IPS-15b (cell line): ENCODE data around the gene C4orf33.

Experiments used
- H3K27me3 ChIP-seq: one replicate; pipeline ENCODE4 v1.6.1; 2013; ENCODE audit warnings: low read length; ENCODE audit not compliant: control insufficient read depth, insufficient read depth
- H3K36me3 ChIP-seq: one replicate; pipeline ENCODE4 v1.6.1; 2013; ENCODE audit warnings: low read length; ENCODE audit not compliant: control insufficient read depth, insufficient read depth
- H3K4me1 ChIP-seq: one replicate; pipeline ENCODE4 v1.6.1; 2013; ENCODE audit warnings: mild to moderate bottlenecking, low read length; ENCODE audit not compliant: control insufficient read depth, insufficient read depth
- H3K4me3 ChIP-seq: one replicate; pipeline ENCODE4 v1.5.1; 2013; ENCODE audit warnings: low read depth, low read length
- H3K9ac ChIP-seq: one replicate; pipeline ENCODE4 v1.6.1; 2013; ENCODE audit warnings: low read depth, mild to moderate bottlenecking, low read length
- H3K9me3 ChIP-seq: one replicate; pipeline ENCODE4 v1.6.1; 2013; ENCODE audit warnings: mild to moderate bottlenecking, low read length; ENCODE audit not compliant: control insufficient read depth, insufficient read depth

Gene C4orf33

GRCh38 chr4:129136433-129136832, 40.5 kb downstream of the C4orf33 start:
- Histone ChIP-seq H3K4me1 (no peaks in the 10 kb centered on the region), H3K9ac (no peak overlapping the region), H3K27me3 (no peaks in the 10 kb centered on the region), H3K36me3 (no peaks in the 10 kb centered on the region), H3K4me3 (no peak overlapping the region), H3K9me3 (no peaks in the 10 kb centered on the region)

DNA sequence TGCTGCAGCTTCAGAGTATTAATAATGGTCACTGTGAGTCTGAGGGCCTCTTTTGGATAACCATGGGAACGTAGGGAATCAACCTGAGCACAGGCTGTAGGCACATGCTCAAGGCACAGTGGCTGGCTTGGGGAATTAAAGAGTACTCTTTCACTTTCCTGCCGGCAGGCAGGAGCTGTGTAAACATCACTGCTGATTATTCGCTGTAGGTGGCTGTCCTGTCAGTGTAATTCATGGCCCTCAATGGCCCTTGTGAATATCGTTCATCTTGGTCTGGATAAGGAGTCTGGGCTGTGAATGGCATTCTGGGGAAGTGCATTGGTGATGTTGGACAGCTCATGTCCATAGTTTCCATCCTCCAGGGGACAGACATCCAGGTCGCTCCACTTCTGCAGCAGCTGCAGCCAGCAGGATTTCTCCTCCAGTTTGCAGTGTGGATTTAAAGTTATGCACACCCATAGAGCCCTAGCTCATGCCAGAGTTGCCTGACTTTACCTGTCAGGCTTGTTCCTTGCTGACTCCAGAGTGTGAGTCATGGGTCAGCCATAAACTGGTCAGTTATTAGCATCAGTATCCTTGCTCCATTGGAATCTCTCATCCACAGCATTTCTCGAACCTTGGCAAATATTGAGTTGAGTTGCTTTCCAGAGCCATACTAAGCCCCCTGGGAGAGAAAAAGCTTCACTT, 43.0 kb downstream of the C4orf33 start:
- H3K4me3 ChIP-seq: no peak overlapping the region

DNA sequence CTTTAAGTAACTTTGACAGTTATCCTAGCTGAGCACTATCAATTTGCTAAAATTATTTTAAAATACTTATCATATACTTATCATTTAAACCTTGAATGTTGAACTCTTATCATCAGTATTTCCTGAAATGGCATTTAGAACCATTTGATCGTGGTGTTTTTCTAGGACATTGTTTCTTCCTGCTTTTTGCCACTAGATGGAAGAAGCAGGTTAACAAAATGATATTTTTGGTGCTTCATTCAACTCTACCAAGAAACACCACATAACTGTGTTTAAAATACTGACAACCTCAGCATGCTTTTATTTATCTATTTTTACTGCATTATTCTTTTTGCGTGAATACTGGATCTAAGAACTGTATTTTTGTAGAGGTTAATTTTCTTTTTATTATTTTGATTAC, 44.6 kb downstream of the C4orf33 start:
- Histone ChIP-seq H3K9me3 (no peaks in the 10 kb centered on the region), H3K9ac (no peak overlapping the region), H3K36me3 (no peaks in the 10 kb centered on the region), H3K4me1 (peaks cover 3% of the 10 kb centered on the region), H3K27me3 (no peaks in the 10 kb centered on the region), H3K4me3 (no peak overlapping the region)

More for the DNA sequence above, 43.0 kb downstream of the C4orf33 start:
- H3K9ac ChIP-seq: no peak overlapping the region
- no peaks in the 10 kb centered on the region for H3K36me3 ChIP-seq
- peaks cover 3% of the 10 kb centered on the region for H3K4me1 ChIP-seq
- H3K9me3 ChIP-seq: no peaks in the 10 kb centered on the region
- H3K27me3 ChIP-seq: no peaks in the 10 kb centered on the region

DNA sequence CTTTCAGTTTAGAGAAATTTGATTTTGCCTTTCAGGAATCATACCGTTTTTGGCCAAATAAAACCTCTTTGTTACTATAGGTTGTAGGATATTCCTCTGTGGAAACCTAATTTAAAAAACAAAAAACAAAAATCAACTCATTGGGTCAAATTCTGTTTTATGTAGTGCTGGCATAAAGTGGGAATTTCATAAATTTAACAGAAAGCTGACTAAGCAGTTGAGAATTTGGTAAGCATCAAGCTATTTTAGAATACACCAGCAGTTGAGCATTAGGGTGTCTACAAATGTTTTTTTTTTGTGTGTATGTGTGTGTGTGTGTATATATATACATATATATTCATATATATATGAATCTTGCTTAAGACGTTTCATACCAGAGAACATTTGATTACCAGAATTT, 47.4 kb downstream of the C4orf33 start:
- H3K4me3 ChIP-seq: no peak overlapping the region
- H3K36me3 ChIP-seq: no peaks in the 10 kb centered on the region
- peaks cover 3% of the 10 kb centered on the region for H3K4me1 ChIP-seq
- no peaks in the 10 kb centered on the region for H3K27me3 ChIP-seq
- H3K9me3 ChIP-seq: no peaks in the 10 kb centered on the region
- H3K9ac ChIP-seq: no peak overlapping the region

DNA sequence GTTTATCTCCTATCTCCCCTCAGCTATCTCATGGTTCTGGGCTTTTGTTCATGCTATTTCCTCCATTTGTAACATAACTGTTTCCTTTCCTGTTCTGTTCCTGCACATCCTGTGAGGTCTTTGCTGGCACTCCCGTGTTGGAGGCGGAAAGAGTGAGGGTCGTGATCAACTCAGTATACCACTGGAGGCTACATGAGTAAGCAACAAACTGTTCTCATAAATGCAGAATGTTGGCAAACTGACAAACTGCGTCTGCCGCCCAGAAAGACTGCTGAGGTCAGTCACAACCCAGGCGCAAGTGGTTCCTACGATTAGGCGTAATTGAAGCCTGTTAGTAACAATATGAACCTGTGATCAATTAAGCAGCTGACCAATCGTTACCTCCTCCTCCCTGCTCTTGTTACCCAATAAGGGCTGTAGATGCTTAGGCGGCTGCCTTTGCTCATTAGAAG, 48.8 kb downstream of the C4orf33 start:
- Histone ChIP-seq H3K27me3 (no peaks in the 10 kb centered on the region), H3K4me1 (peaks cover 3% of the 10 kb centered on the region), H3K36me3 (no peaks in the 10 kb centered on the region), H3K4me3 (no peak overlapping the region), H3K9ac (no peak overlapping the region), H3K9me3 (no peaks in the 10 kb centered on the region)

DNA sequence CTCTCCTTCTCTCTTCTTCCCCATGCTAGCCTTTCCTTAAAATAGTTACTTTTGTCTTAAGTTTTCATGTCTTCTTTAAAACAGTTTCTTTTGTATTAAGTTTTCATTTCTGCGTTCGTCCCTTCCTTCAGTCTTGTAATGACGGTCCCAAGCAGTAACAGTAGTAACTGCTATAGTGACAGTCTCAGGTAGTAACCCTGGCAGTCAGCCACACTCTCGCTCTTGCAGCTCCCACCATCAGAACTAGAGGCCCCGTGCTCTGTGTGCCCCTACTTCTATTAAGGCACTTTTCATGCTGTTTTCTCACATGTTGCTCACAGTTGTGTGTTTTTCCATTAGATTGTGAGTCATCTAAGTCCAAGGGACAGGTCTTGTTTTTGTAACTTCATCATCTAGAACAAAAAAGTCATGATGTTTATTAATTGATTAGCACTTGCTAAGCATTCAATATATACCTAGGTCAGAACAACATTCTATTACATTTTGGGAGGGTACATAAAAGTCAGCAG, 49.3 kb downstream of the C4orf33 start:
- H3K4me3 ChIP-seq: peak overlapping the region; percentile 27
- H3K4me1 ChIP-seq: peaks cover 3% of the 10 kb centered on the region
- no peak overlapping the region for H3K9ac ChIP-seq
- H3K36me3 ChIP-seq: no peaks in the 10 kb centered on the region
- no peaks in the 10 kb centered on the region for H3K27me3 ChIP-seq
- H3K9me3 ChIP-seq: no peaks in the 10 kb centered on the region

GRCh38 chr4:129146639-129147038, 50.7 kb downstream of the C4orf33 start:
- no peaks in the 10 kb centered on the region for H3K9me3 ChIP-seq
- no peak overlapping the region for H3K4me3 ChIP-seq
- H3K4me1 ChIP-seq: peaks cover 3% of the 10 kb centered on the region
- H3K27me3 ChIP-seq: no peaks in the 10 kb centered on the region
- no peak overlapping the region for H3K9ac ChIP-seq
- no peaks in the 10 kb centered on the region for H3K36me3 ChIP-seq

DNA sequence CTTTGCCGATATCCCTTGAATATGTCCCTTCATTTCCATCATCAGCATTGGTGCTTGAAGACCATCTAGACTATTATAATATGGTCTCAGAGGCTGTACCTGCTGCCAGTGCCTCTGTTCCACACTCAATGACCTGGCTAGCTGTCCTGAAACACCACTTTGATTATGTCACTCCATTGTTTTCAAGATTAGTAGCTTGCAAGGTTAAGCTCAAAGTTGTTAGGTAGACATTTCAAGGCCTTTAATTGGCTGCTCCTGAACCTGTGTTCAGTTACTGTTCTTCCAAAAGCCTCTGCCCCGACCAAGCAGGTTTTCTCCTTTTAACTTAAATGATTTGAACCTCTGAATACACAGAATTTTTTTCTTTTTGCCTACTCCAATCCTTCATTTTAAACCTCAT, 52.9 kb downstream of the C4orf33 start:
- no peaks in the 10 kb centered on the region for H3K27me3 ChIP-seq
- H3K9me3 ChIP-seq: no peaks in the 10 kb centered on the region

DNA sequence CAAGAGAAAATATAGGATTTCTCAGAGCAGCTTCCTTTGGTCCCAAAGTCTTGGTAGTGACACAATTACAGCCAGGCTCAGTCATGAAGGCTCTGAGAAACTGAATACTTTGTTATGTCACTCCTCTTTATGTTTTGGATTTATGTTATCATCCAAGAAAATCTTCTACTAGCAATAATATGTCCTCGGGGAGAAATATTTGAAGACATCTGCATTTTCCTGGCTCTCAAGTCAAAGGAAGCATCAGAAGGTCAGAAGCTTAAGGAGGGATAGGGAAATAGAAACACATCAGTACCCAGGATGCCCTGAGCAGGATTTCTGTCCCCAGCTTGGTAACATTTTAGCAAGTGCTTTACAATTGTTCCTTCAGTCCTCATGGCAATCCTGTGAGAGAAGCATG, 54.0 kb downstream of the C4orf33 start:
- Histone ChIP-seq H3K27me3 (no peaks in the 10 kb centered on the region), H3K9ac (no peak overlapping the region), H3K4me3 (no peak overlapping the region), H3K4me1 (no peaks in the 10 kb centered on the region), H3K36me3 (no peaks in the 10 kb centered on the region), H3K9me3 (no peaks in the 10 kb centered on the region)

More for the DNA sequence above, 52.9 kb downstream of the C4orf33 start:
- Histone ChIP-seq H3K4me1 (no peaks in the 10 kb centered on the region), H3K36me3 (no peaks in the 10 kb centered on the region), H3K9ac (no peak overlapping the region), H3K4me3 (no peak overlapping the region)

GRCh38 chr4:129152350-129152749, 56.4 kb downstream of the C4orf33 start:
- Histone ChIP-seq H3K9ac (no peak overlapping the region), H3K36me3 (no peaks in the 10 kb centered on the region), H3K4me1 (no peaks in the 10 kb centered on the region), H3K9me3 (no peaks in the 10 kb centered on the region), H3K27me3 (no peaks in the 10 kb centered on the region), H3K4me3 (no peak overlapping the region)

DNA sequence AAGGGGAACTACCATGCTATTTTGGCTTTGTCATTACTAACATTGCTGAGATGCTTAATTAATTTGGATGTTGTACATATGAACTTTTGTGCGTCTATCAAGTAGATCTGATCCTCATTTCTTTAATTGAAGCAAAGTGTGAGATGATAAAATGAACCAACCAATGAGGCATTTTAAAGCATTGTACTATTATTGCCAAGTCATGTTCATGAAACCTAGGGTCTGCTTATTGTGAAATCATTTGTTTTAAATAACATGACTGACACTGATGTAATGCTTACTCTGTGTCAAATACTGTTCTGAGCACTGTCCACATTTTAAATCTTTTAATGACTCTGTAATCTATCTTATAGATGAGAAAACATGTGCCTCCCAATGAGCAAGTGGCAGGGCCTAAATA, 57.7 kb downstream of the C4orf33 start:
- H3K27me3 ChIP-seq: no peaks in the 10 kb centered on the region

GRCh38 chr4:129162450-129162849, 66.5 kb downstream of the C4orf33 start:
- H3K9me3 ChIP-seq: no peaks in the 10 kb centered on the region
- no peaks in the 10 kb centered on the region for H3K36me3 ChIP-seq

More for the DNA sequence above, 57.7 kb downstream of the C4orf33 start:
- no peaks in the 10 kb centered on the region for H3K9me3 ChIP-seq
- no peaks in the 10 kb centered on the region for H3K4me1 ChIP-seq
- H3K36me3 ChIP-seq: no peaks in the 10 kb centered on the region
- no peak overlapping the region for H3K4me3 ChIP-seq
- H3K9ac ChIP-seq: no peak overlapping the region

More at GRCh38 chr4:129162450-129162849, 66.5 kb downstream of the C4orf33 start:
- Histone ChIP-seq H3K9ac (no peak overlapping the region), H3K4me1 (no peaks in the 10 kb centered on the region), H3K4me3 (no peak overlapping the region), H3K27me3 (no peaks in the 10 kb centered on the region)
